Measurements from ENCODE around the gene FXN.

Gene FXN

DNA sequence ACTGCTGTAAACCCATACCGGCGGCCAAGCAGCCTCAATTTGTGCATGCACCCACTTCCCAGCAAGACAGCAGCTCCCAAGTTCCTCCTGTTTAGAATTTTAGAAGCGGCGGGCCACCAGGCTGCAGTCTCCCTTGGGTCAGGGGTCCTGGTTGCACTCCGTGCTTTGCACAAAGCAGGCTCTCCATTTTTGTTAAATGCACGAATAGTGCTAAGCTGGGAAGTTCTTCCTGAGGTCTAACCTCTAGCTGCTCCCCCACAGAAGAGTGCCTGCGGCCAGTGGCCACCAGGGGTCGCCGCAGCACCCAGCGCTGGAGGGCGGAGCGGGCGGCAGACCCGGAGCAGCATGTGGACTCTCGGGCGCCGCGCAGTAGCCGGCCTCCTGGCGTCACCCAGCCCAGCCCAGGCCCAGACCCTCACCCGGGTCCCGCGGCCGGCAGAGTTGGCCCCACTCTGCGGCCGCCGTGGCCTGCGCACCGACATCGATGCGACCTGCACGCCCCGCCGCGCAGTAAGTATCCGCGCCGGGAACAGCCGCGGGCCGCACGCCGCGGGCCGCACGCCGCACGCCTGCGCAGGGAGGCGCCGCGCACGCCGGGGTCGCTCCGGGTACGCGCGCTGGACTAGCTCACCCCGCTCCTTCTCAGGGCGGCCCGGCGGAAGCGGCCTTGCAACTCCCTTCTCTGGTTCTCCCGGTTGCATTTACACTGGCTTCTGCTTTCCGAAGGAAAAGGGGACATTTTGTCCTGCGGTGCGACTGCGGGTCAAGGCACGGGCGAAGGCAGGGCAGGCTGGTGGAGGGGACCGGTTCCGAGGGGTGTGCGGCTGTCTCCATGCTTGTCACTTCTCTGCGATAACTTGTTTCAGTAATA lies at the start of gene FXN:
Gene FXN, plus strand, starts transcription at position 315 of the 871 bp plus-strand sequence. Its CDS starts 31 bp downstream, at position 346.
- DNase-seq = peak; percentile 89 to 93
- peak; percentile 73 for TF ChIP-seq POLR2A (IDR thresholded peaks at IDR 0.05; ENCODE audit: low read length)
- TF ChIP-seq GATA1 (IDR thresholded peaks at IDR 0.05; ENCODE audit: low read depth, low read length) = no peak

DNA sequence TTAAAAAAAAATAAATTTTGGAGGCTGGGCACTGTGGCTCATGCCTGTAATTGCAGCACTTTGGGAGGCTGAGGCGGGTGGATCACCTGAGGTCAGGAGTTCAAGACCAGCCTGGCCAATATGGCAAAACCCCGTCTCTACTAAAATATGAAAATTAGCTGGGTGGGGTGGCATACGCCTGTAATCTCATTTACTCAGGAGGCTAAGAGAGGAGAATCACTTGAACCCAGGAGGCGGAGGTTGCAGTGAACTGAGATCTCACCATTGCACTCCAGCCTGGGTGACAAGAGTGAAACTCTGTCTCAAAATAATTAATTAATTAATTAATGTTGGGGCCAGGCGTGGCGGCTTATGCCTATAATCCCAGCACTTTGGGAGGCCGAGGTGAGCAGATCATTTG lies 48.6 kb upstream of the FXN start:
- peak; percentile 27 to 70 for DNase-seq

DNA sequence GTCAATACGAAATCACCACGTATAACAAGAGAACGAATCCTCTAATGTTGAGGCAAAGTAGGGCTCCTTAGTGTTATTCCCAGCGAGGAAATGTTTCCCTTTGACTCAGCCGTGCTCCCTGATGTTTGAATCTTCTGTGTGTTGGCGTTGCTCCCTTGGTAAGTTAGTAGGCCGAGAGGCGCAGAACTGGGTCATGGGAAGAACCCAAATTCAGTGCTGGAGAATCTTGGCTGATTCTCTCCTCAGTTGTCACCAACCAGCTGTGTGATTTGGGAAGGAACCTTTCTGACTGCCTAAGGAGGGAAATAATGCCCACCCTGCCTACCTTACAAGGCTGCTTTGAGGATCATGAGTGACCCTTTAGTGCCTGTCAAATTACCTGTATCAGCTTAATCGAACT lies 44.1 kb upstream of the FXN start:
- DNase-seq = no peak
- no peak for TF ChIP-seq GATA1 (IDR thresholded peaks at IDR 0.05; ENCODE audit: low read depth, low read length)

DNA sequence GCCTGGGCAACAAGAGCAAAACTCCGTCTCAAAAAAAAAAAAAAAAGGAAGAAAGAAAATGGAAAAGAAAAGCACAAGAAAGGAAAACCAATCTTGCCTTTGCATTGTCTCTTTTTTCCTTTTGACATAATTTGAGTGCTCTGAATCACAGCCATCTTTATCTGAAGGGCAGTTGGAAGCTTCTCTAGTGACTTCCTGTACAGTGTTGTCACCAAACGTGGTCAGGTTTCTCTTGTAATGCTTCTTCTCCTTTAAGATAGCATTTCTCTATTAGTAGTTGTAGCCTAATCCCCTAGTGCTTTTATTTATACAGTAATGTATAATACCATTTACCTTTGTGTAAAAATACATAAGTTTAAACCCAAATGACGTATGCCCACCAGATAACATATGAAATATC lies 39.8 kb upstream of the FXN start:
- TF ChIP-seq POLR2A (IDR thresholded peaks at IDR 0.05; ENCODE audit: low read length) (no peak), GATA1 (IDR thresholded peaks at IDR 0.05; ENCODE audit: low read depth, low read length) (no peak)
- no peak for DNase-seq

DNA sequence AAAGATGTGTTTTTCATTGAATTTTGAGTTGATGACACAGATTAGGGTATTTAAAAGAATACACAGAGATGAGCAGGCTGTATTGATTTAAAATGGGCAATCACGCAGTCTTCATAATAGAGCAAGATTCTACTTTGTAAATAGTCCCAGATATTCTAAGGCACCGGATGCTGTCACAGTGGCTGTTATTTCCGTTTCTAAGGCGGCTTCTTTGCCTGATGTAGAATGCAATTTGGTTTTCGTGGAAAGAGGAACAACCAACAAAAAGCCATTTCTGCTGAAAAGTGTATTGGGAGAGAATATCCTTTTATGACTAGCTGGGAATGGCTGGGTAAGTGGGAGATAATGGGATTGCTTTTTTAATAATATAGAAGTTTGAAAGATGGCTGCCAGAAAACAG lies 39.1 kb upstream of the FXN start:
- no peak for DNase-seq
- TF ChIP-seq GATA1 (IDR thresholded peaks at IDR 0.05; ENCODE audit: low read depth, low read length) = no peak
- TF ChIP-seq POLR2A (IDR thresholded peaks at IDR 0.05; ENCODE audit: low read length) = no peak

DNA sequence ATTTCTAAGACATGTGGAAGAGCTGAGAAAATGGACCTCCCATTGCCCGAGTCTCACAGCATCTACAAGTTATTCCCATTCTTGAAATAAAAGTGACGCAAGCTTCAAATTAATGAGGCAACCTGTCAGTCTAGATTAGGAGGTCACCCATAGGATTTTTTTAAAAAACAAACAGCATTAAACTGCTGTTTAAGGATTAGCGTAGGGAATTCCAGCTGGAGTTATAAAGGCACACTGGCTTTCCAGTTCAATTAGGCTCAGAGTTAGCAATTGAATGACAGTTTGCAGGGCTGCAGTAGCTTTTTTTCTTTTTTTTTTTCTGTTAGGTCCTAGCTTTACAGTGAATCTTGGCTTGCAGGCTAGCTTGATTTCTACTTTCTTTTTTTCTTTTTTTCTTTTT lies 37.9 kb upstream of the FXN start:
- DNase-seq = no peak

DNA sequence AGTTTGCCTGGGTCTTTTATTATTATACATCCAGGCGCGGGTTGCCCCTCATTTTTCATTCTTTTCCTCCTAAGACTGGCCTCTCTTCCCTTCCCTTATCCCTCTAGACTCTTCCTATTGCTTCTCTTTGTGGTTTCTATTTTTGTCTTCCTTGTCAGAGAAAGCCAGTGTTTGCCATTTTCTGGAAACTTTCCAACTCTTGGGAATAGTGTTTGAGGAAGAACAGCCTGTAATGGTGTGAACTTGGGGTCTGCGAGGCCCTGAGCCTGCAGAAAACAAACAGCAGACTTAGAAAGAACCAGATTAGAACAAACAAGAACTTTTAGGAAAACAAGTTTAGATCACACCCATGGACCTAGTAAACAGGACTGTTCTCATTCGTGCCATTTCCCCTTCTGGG lies 37.2 kb upstream of the FXN start:
- no peak for DNase-seq
- TF ChIP-seq GATA1 (IDR thresholded peaks at IDR 0.05; ENCODE audit: low read depth, low read length) (no peak), POLR2A (IDR thresholded peaks at IDR 0.05; ENCODE audit: low read length) (no peak)

More for the DNA sequence above, 37.9 kb upstream of the FXN start:
- TF ChIP-seq GATA1 (IDR thresholded peaks at IDR 0.05; ENCODE audit: low read depth, low read length) = no peak
- no peak for TF ChIP-seq POLR2A (IDR thresholded peaks at IDR 0.05; ENCODE audit: low read length)

DNA sequence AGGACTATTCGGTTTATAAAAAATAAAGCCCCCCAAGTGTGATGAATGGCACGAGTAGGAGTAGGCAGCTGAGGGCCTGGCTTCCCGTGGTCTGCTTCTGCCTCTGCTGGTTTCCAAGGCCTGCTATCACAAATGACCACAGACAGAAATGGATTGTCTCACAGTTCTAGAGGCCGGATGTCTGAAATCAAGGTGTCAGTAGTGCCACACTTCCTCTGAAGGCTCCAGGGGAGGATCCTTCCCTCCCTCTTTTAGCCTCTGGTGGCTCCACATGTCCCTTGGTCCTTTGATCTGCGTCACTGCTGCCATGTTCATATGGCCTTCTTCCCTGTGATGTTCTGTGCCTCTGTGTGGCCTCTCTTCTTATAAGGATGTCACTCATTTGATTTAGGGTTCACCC lies 36.7 kb upstream of the FXN start:
- TF ChIP-seq POLR2A (IDR thresholded peaks at IDR 0.05; ENCODE audit: low read length) (no peak), GATA1 (IDR thresholded peaks at IDR 0.05; ENCODE audit: low read depth, low read length) (no peak)
- peak in 1 of 2 experiments; percentile 17 for DNase-seq

DNA sequence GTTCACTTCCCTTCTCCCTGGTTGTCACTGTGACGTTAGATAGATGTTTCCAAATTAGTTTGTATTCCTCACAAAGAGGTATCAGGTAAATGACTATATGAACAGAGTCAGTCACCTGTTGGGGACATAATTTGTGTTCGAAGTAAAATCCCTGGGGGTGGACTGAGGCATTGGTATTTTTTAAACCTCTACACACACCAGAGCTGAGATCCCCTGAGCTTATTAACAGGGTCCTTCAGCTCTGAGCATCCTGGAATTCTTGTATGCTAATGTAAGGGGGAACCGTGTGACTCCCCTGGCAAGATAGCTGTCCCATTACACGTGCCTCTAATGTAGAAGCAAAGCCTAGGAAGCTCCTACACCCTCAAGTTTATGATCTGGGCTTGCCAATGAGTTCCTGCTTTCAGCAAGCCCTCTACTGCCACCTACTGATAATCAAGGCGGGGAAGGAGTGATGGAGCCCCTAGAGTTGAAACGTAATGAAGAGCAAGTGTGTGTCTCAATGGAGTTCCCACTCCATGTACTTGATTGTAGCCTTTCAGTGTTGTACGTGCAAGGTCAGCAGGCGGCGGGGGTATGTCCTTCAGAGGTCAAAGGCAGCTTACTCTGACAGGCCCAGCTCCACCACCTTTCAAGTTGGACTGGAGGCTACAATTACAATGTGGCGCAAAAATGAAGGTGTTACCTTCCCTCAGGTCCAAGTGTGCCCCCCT lies 36.0 kb upstream of the FXN start:
- TF ChIP-seq GATA1 (IDR thresholded peaks at IDR 0.05; ENCODE audit: low read depth, low read length) = no peak
- no peak for TF ChIP-seq POLR2A (IDR thresholded peaks at IDR 0.05; ENCODE audit: low read length)
- peak; percentile 86 for DNase-seq

DNA sequence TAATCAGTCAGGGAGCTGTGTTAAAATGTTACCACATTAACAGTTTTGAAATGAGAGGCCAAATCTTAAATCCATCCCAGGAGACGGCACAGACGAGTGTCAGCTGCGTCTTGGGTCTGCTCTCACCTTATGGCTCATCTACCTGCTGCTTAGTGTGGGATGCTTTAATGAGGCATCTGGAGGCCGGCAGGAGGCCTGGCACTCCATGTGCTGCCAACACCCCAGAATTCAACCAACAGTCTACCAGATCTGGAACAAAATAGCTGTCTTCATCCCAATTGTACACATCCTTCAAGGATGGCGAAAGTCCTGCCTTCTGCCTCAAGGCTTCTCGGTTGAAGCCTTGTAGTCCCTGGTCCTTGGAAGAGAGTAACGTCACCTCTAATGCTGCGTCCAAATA lies 33.6 kb upstream of the FXN start:
- TF ChIP-seq POLR2A (IDR thresholded peaks at IDR 0.05; ENCODE audit: low read length) = no peak
- no peak for TF ChIP-seq GATA1 (IDR thresholded peaks at IDR 0.05; ENCODE audit: low read depth, low read length)

DNA sequence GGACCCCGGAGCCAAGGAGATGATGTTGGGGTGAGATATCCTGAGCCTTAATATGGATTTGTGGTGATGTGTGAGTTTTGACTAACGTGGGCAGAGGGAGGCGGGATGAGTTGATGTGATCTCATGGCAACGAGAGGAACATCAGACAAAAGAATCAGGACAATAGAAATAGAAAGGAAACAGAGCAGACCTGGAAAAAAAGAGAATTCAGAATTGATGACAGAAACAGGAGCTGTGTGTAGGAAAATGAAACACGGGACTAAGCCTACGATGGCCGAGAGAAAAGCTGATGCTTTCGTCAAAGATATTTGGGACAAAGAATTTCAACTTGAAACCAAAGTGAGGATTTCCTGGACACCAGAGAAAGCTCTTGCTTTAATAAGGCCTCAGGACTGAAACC lies 32.5 kb upstream of the FXN start:
- TF ChIP-seq POLR2A (IDR thresholded peaks at IDR 0.05; ENCODE audit: low read length) (no peak), GATA1 (IDR thresholded peaks at IDR 0.05; ENCODE audit: low read depth, low read length) (no peak)
- DNase-seq = no peak

More for the DNA sequence above, 33.6 kb upstream of the FXN start:
- DNase-seq = no peak

DNA sequence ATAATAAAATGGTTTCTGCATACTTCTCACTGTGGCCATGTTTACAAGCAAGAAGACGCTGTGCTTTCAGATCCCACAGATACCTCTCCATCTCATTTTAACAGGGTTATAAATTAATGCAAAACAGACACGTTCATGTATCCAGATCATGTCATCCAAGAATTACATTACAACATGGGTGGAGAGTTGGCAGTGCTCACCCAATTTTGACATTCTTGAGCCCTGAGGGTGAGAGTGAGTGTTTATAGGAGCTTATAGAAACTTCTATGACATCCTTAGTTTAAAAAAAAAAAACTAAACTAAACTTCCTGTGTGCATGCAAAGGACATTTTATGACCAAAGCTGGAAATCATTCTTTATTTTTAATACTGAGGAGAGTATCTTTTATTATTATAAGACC lies 30.7 kb upstream of the FXN start:
- DNase-seq = no peak
- no peak for TF ChIP-seq POLR2A (IDR thresholded peaks at IDR 0.05; ENCODE audit: low read length)
- TF ChIP-seq GATA1 (IDR thresholded peaks at IDR 0.05; ENCODE audit: low read depth, low read length) = no peak

DNA sequence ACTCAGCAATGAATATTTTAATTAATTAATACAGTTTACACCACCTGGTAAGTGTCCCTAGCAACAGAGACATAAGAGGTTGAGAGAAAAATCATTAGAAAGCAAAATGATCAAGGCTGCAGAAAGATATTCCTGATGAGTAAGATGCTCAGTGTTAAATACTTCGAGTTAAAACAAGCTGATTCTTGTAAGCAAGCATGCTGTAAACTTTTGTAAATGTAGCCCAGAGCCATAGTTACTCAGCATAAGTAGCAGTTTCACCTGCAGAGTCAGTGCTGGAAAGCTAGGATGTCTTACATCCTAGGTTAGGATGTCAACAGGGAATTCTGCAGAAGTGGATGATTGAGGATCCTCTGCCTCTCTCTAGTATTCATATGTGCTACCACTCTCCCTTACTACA lies 25.8 kb upstream of the FXN start:
- TF ChIP-seq GATA1 (IDR thresholded peaks at IDR 0.05; ENCODE audit: low read depth, low read length) (no peak), POLR2A (IDR thresholded peaks at IDR 0.05; ENCODE audit: low read length) (no peak)
- DNase-seq = no peak

DNA sequence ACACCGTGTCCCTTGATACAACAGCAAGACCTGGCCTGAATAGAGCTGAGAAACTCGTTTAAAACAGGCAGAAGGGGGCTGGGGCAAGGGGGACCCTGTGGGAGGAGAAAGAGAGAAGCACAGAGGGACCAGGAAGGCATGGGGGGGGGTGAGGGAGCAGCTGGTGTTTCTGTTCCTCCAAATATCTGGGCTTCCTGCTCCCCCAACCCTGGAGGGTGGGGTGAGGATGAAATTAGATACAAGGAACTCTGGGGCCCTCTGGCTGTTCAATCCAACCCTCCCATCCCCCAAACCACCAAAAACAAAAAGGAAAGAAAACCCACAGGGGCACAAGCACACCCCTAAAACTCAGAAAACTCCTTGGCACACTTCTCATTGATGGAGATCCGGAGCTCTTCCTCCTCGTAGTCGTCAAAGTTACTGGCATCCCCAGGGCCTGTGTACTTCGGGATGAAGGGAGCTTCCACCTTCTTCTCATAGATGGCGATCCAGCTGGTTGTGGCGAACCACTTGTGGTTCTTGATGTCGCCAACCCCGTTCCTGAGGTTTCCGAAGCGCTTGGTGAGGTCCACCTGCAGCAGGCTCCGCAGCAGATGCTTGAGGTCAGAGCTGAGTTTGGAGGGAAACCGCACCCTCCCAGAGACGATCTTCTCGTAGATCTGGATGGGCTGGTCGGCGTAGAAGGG lies 22.7 kb upstream of the FXN start:
- no peak for TF ChIP-seq POLR2A (IDR thresholded peaks at IDR 0.05; ENCODE audit: low read length)
- TF ChIP-seq GATA1 (IDR thresholded peaks at IDR 0.05; ENCODE audit: low read depth, low read length) = no peak
- DNase-seq = peak in 1 of 2 experiments; percentile 28
